ENCODE results near the gene PSAT1. TPM values are rescaled to one million over a fixed set of nuclear protein-coding genes. Genes with fewer than 3 reads are reported as not detected.

Gene PSAT1
- total RNA-seq, 1 experiment from 2014 or later: 215 TPM

GRCh38 chr9:78289474-78289873, 7.5 kb upstream of the PSAT1 start:
- Histone ChIP-seq H2BK5ac (ENCODE audit: insufficient read length, low read length) (no peak overlapping the region), H4K91ac (ENCODE audit: insufficient read length, low read depth, low read length) (no peak overlapping the region), H2BK15ac (ENCODE audit: low read depth, low read length) (no peak overlapping the region), H4K5ac (ENCODE audit: insufficient read length, low read depth, low read length) (no peak overlapping the region), H2AK5ac (ENCODE audit: insufficient read length, low read length) (no peak overlapping the region), H3K18ac (ENCODE audit: insufficient read length, low read depth, low read length) (no peak overlapping the region), H3K56ac (ENCODE audit: insufficient read length, low read depth, low read length) (no peak overlapping the region), H3K79me2 (ENCODE audit: insufficient read depth, low read length) (no peaks in the 10 kb centered on the region), H3T11ph (ENCODE audit: low read length) (no peak overlapping the region), H2BK20ac (ENCODE audit: low read depth, low read length, poor library complexity, severe bottlenecking) (no peak overlapping the region), H3K23me2 (ENCODE audit: insufficient read length, low read depth, low read length, poor library complexity, severe bottlenecking) (no peaks in the 10 kb centered on the region), H4K8ac (replicated peaks; ENCODE audit: insufficient read length, low read depth, low read length) (no peak overlapping the region), H2BK12ac (ENCODE audit: insufficient read length, low read depth, low read length) (no peak overlapping the region), H3K9me3 (ENCODE audit: control insufficient read depth, low read depth, low read length) (no peaks in the 10 kb centered on the region), H2BK120ac (ENCODE audit: low read depth, low read length, poor library complexity, severe bottlenecking) (no peak overlapping the region), H3K4me2 (ENCODE audit: insufficient read depth, insufficient read length, low read length) (no peak overlapping the region), H4K20me1 (ENCODE audit: control insufficient read depth, insufficient read depth, insufficient read length) (no peaks in the 10 kb centered on the region), H3K4ac (ENCODE audit: low read depth, low read length) (no peak overlapping the region), H3K14ac (ENCODE audit: insufficient read depth, low read length) (no peak overlapping the region), H3K9ac (ENCODE audit: extremely low read depth, insufficient read length, low read length) (no peak overlapping the region), H3K4me1 (ENCODE audit: insufficient read depth, low read length) (no peaks in the 10 kb centered on the region), H3K79me1 (ENCODE audit: insufficient read depth, low read depth, low read length, poor library complexity, severe bottlenecking) (no peaks in the 10 kb centered on the region), H2AFZ (ENCODE audit: low read length) (no peak overlapping the region), H3K27ac (ENCODE audit: insufficient read length, low read depth, low read length) (no peak overlapping the region), H3K23ac (ENCODE audit: insufficient read length, low read depth, low read length) (no peak overlapping the region), H3K27me3 (ENCODE audit: insufficient read depth, low read length) (no peaks in the 10 kb centered on the region)
- peaks cover 6% of the 10 kb centered on the region in 2 experiments for H3K4me1 Mint-ChIP-seq
- no peaks in the 10 kb centered on the region for H3K9me3 Mint-ChIP-seq
- TF ChIP-seq, protein P1, sequence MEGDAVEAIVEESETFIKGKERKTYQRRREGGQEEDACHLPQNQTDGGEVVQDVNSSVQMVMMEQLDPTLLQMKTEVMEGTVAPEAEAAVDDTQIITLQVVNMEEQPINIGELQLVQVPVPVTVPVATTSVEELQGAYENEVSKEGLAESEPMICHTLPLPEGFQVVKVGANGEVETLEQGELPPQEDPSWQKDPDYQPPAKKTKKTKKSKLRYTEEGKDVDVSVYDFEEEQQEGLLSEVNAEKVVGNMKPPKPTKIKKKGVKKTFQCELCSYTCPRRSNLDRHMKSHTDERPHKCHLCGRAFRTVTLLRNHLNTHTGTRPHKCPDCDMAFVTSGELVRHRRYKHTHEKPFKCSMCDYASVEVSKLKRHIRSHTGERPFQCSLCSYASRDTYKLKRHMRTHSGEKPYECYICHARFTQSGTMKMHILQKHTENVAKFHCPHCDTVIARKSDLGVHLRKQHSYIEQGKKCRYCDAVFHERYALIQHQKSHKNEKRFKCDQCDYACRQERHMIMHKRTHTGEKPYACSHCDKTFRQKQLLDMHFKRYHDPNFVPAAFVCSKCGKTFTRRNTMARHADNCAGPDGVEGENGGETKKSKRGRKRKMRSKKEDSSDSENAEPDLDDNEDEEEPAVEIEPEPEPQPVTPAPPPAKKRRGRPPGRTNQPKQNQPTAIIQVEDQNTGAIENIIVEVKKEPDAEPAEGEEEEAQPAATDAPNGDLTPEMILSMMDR (conservative IDR thresholded peaks at IDR 0.05): no peak
- H3K4me3 Mint-ChIP-seq: no peak overlapping the region
- no peak for DNase-seq
- H3K27ac Mint-ChIP-seq: no peak overlapping the region
- WGBS (ENCODE audit: extremely low coverage, insufficient read length, low lambda C conversion rate): no CpG with 5 or more reads among the region's 1 CpG
- H3K36me3 Mint-ChIP-seq (ENCODE audit: insufficient read depth in 1 of 3, low read depth in 3 of 3): no peaks in the 10 kb centered on the region; a peak in 1 of 7 replicates
- H3K27me3 Mint-ChIP-seq (ENCODE audit: low read depth): no peaks in the 10 kb centered on the region
